Measurements from ENCODE around the gene OTOGL. TPM values are rescaled to one million over a fixed set of nuclear protein-coding genes. Genes with fewer than 3 reads are reported as not detected.

The OTOGL gene, protein sequence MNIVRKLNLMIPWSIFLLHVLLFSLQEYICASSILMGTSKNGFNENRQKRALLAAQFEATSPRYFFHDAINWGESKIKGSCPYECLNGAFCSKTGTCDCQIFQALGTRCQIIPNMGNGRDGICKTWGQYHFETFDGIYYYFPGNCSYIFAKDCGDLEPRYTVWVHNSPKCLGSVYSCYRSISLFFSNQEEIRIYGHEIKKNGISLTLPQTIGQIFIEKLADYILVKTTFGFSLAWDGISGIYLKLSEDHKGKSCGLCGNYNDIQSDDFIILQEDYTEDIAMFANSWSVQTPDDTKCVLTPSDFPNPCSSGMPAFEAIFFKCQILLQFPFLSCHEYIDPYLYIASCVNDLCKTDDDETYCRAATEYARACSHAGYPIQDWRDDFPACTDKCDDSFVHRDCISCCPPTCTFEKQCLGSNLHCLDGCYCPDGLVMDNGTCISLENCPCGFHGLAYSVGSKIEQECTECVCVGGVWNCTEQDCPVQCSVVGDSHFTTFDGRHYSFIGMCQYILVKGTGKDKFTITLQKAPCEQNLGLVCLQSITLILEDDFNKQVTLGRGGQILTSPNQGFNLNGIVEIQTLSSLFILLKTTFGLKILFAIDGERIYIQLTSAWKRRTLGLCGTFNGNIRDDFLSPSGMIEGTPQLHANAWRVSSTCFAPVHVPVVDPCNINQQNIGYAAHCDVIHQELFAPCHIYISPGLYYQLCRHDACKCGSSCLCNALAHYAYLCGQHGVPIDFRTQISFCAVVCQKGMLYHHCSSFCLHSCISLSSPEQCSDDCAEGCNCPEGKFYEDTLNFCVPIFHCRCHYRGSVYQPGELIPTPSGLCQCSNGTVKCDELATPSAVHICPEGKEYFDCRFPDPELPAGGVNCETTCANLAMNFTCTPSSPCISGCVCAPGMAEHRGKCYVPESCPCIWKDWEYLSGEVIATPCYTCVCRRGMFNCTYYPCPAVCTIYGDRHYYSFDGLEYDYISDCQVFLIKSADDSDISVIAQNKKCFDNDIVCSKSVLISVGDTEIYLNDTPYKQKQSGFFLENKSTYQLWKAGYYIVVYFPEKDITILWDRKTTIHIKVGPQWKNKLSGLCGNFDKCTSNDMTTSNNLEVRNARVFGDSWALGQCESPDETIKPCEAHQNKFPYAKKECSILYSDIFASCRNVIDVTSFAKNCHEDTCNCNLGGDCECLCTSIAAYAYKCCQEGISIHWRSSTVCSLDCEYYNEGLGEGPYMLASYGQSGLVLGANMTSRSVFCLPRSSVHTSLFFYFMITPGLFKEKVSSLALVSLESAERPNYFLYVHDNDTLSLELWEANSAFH (N-terminal part only)
- 0.16 and 0.38 TPM in 2 replicates for total RNA-seq

DNA sequence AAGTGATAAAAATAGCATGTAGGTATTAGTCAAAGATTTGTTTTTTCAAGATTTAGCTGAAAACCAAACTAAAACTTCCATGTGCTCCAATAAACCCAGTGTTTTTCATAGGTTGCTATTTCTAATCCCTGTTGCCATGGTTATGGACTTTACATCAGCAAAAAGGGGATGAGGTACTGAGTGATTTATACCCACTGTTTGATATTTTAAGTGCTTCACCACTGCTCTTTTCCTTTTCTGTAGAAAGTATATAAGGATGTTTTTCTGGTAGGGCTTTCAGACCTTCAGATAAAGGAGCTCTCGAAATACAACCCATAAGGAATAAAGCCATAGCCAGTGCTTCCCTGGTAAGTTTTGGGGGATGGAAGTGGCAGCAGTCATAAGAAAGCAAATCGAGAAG lies at the start of gene OTOGL:
OTOGL (plus strand) TSS at position 279 of the 400 bp plus-strand sequence. CDS start 109,895 bp downstream, outside the sequence.

Other genes with a start within 250 kb of the OTOGL start
- gene PPP1R12A, start 164.4 kb upstream of the OTOGL start, total RNA-seq: 104 and 183 TPM in 2 replicates

All from bladder microvascular endothelial cell (primary cell).